ENCODE data around the gene SPEM1. TPM values are rescaled to one million over a fixed set of nuclear protein-coding genes. Genes with fewer than 3 reads are reported as not detected.

Gene SPEM1
- total RNA-seq, 3 donors from 2014 or later (not counting 1 experiment from before 2014, with no cell fraction given): not detected

DNA sequence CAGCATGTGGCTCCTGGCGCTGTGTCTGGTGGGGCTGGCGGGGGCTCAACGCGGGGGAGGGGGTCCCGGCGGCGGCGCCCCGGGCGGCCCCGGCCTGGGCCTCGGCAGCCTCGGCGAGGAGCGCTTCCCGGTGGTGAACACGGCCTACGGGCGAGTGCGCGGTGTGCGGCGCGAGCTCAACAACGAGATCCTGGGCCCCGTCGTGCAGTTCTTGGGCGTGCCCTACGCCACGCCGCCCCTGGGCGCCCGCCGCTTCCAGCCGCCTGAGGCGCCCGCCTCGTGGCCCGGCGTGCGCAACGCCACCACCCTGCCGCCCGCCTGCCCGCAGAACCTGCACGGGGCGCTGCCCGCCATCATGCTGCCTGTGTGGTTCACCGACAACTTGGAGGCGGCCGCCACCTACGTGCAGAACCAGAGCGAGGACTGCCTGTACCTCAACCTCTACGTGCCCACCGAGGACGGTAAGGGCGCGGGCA is 11.8 kb upstream of the SPEM1 start:
- Mint-ChIP-seq H3K9me3 (no peaks in the 10 kb centered on the region), H3K4me3 (no peak overlapping the region), H3K4me1 (peaks cover 3 to 20% of the 10 kb centered on the region in 2 donors), H3K27me3 (ENCODE audit: low read depth in 2 of 2) (peaks cover 6 to 20% of the 10 kb centered on the region in 2 donors), H3K36me3 (no peaks in the 10 kb centered on the region), H3K27ac (no peak overlapping the region)
- H3K27ac ChIP-seq (ENCODE audit: low read length): no peak overlapping the region
- H3K4me1 ChIP-seq (ENCODE audit: control insufficient read depth, insufficient read depth, low read length): peaks cover 23% of the 10 kb centered on the region
- TF ChIP-seq, protein P1, sequence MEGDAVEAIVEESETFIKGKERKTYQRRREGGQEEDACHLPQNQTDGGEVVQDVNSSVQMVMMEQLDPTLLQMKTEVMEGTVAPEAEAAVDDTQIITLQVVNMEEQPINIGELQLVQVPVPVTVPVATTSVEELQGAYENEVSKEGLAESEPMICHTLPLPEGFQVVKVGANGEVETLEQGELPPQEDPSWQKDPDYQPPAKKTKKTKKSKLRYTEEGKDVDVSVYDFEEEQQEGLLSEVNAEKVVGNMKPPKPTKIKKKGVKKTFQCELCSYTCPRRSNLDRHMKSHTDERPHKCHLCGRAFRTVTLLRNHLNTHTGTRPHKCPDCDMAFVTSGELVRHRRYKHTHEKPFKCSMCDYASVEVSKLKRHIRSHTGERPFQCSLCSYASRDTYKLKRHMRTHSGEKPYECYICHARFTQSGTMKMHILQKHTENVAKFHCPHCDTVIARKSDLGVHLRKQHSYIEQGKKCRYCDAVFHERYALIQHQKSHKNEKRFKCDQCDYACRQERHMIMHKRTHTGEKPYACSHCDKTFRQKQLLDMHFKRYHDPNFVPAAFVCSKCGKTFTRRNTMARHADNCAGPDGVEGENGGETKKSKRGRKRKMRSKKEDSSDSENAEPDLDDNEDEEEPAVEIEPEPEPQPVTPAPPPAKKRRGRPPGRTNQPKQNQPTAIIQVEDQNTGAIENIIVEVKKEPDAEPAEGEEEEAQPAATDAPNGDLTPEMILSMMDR (IDR thresholded peaks at IDR 0.05): no peak
- intact Hi-C loops (cut with micrococcal nuclease): no loop called here
- 58% methylated on average over 58 of the region's 58 CpGs for WGBS (ENCODE audit: insufficient coverage)
- no peaks in the 10 kb centered on the region for H3K36me3 ChIP-seq (ENCODE audit: control insufficient read depth, insufficient read depth, low read length)
- H3K4me3 ChIP-seq (ENCODE audit: low read length): no peak overlapping the region
- peaks cover 3% of the 10 kb centered on the region for H3K27me3 ChIP-seq (ENCODE audit: control insufficient read depth, insufficient read depth, low read length)
- ATAC-seq (no peak), DNase-seq (peak in 1 of 2 donors; percentile 65)
- H3K9me3 ChIP-seq (ENCODE audit: control insufficient read depth, insufficient read depth, low read length): no peaks in the 10 kb centered on the region

GRCh38 chr17:7408863-7409262 is 11.3 kb upstream of the SPEM1 start:
- TF ChIP-seq, protein P1 (IDR thresholded peaks at IDR 0.05): no peak

DNA sequence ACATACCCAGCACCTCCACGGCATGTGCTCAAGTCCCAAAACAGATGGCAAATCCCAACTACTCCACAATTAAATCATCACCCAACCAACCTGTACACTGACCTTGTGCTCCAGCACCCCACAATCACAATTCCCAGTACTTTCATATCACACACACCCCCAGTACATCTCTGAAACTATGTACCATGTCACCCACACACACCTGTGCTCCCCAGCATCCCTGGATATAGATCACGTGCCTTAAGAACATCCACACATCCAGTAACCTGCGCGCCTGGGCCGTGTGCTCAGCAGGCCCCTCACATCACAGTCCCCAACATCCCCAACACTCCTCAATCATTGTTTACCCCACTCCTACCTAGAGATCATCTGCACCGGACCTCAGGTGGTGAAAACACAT is 10.4 kb upstream of the SPEM1 start:
- H3K27me3 ChIP-seq (ENCODE audit: control insufficient read depth, insufficient read depth, low read length): peaks cover 3% of the 10 kb centered on the region
- Mint-ChIP-seq H3K27ac (no peak overlapping the region), H3K36me3 (no peaks in the 10 kb centered on the region), H3K4me1 (peaks cover 0 to 18% of the 10 kb centered on the region in 2 donors), H3K9me3 (no peaks in the 10 kb centered on the region), H3K27me3 (ENCODE audit: low read depth in 2 of 2) (peaks cover 6 to 20% of the 10 kb centered on the region in 2 donors), H3K4me3 (no peak overlapping the region)
- intact Hi-C loops (cut with micrococcal nuclease): no loop called here
- no peaks in the 10 kb centered on the region for H3K36me3 ChIP-seq (ENCODE audit: control insufficient read depth, insufficient read depth, low read length)
- H3K27ac ChIP-seq (ENCODE audit: low read length): no peak overlapping the region
- no peak overlapping the region for H3K4me3 ChIP-seq (ENCODE audit: low read length)
- no peaks in the 10 kb centered on the region for H3K9me3 ChIP-seq (ENCODE audit: control insufficient read depth, insufficient read depth, low read length)
- 93% methylated on average over 6 of the region's 6 CpGs for WGBS (ENCODE audit: insufficient coverage)
- peaks cover 13% of the 10 kb centered on the region for H3K4me1 ChIP-seq (ENCODE audit: control insufficient read depth, insufficient read depth, low read length)
- TF ChIP-seq, protein P1 (IDR thresholded peaks at IDR 0.05): no peak
- ATAC-seq: no peak
- no peak for DNase-seq

More at GRCh38 chr17:7408863-7409262, 11.3 kb upstream of the SPEM1 start:
- no peak for ATAC-seq
- no peaks in the 10 kb centered on the region for H3K36me3 Mint-ChIP-seq
- 96% methylated on average over 6 of the region's 6 CpGs for WGBS (ENCODE audit: insufficient coverage)
- H3K27me3 ChIP-seq (ENCODE audit: control insufficient read depth, insufficient read depth, low read length): peaks cover 3% of the 10 kb centered on the region
- no peak overlapping the region for H3K27ac ChIP-seq (ENCODE audit: low read length)
- H3K4me3 ChIP-seq (ENCODE audit: low read length): no peak overlapping the region
- peaks cover 0 to 18% of the 10 kb centered on the region in 2 donors for H3K4me1 Mint-ChIP-seq
- no peaks in the 10 kb centered on the region for H3K9me3 ChIP-seq (ENCODE audit: control insufficient read depth, insufficient read depth, low read length)
- peaks cover 17% of the 10 kb centered on the region for H3K4me1 ChIP-seq (ENCODE audit: control insufficient read depth, insufficient read depth, low read length)
- H3K27ac Mint-ChIP-seq: no peak overlapping the region
- H3K36me3 ChIP-seq (ENCODE audit: control insufficient read depth, insufficient read depth, low read length): no peaks in the 10 kb centered on the region
- H3K9me3 Mint-ChIP-seq: no peaks in the 10 kb centered on the region
- intact Hi-C loops (cut with micrococcal nuclease): no loop called here
- no peak for DNase-seq
- peak overlapping the region; percentile 56 for H3K4me3 Mint-ChIP-seq
- peaks cover 6 to 20% of the 10 kb centered on the region in 2 donors for H3K27me3 Mint-ChIP-seq (ENCODE audit: low read depth in 2 of 2)
